ENCODE data around the gene TMEFF1. TPM values are rescaled to one million over a fixed set of nuclear protein-coding genes. Genes with fewer than 3 reads are reported as not detected.

Gene TMEFF1
- total RNA-seq, 2 experiments from 2014 or later, result 0.26 to 0.27 TPM

GRCh38 chr9:100586093-100586492 lies 113.1 kb downstream of the TMEFF1 start:
- H3K36me3 Mint-ChIP-seq (ENCODE audit: low read depth), result no peaks in the 10 kb centered on the region
- H3K27ac Mint-ChIP-seq, result no peak overlapping the region
- DNase-seq, result no peak
- H3K4me3 Mint-ChIP-seq, result no peak overlapping the region
- H3K4me1 Mint-ChIP-seq (ENCODE audit: low read depth), result no peaks in the 10 kb centered on the region
- CTCF ChIA-PET, result no interaction called here
- no peaks in the 10 kb centered on the region for H3K9me3 Mint-ChIP-seq
- intact Hi-C loops (cut with micrococcal nuclease), result no loop called here
- H3K27me3 Mint-ChIP-seq (ENCODE audit: low read depth), result no peaks in the 10 kb centered on the region

GRCh38 chr9:100587375-100587774 lies 114.4 kb downstream of the TMEFF1 start:
- Mint-ChIP-seq H3K27me3 (ENCODE audit: low read depth) (no peaks in the 10 kb centered on the region), H3K4me3 (no peak overlapping the region), H3K36me3 (ENCODE audit: low read depth) (no peaks in the 10 kb centered on the region), H3K4me1 (ENCODE audit: low read depth) (no peaks in the 10 kb centered on the region), H3K9me3 (no peaks in the 10 kb centered on the region), H3K27ac (no peak overlapping the region)
- CTCF ChIA-PET, result interaction anchor here (0.6 to 1.0 kb wide), 2 partner anchors 12 to 14 kb away, joined by 3 read pairs; no protein-coding TSS in a partner anchor
- no peak for DNase-seq
- intact Hi-C loops (cut with micrococcal nuclease), result no loop called here

GRCh38 chr9:100589582-100589981 lies 116.6 kb downstream of the TMEFF1 start:
- CTCF ChIA-PET, result interaction anchor here (1.0 to 1.4 kb wide), 2 partner anchors 12 to 87 kb away, joined by 3 to 5 read pairs; no protein-coding TSS in a partner anchor
- Mint-ChIP-seq H3K27me3 (ENCODE audit: low read depth) (no peaks in the 10 kb centered on the region), H3K36me3 (ENCODE audit: low read depth) (no peaks in the 10 kb centered on the region), H3K9me3 (no peaks in the 10 kb centered on the region), H3K4me1 (ENCODE audit: low read depth) (no peaks in the 10 kb centered on the region), H3K4me3 (no peak overlapping the region), H3K27ac (no peak overlapping the region)
- DNase-seq, result no peak
- intact Hi-C loops (cut with micrococcal nuclease), result no loop called here

- intact Hi-C loops (cut with micrococcal nuclease), result loop anchor here (10.0 kb wide), 1 partner anchor 116 kb away; the partner anchor contains the start of gene TMEFF1
- H3K27ac Mint-ChIP-seq, result no peak overlapping the region
- H3K27me3 Mint-ChIP-seq (ENCODE audit: low read depth), result no peaks in the 10 kb centered on the region
- H3K36me3 Mint-ChIP-seq (ENCODE audit: low read depth), result no peaks in the 10 kb centered on the region
- CTCF ChIA-PET, result interaction anchor here (1.4 kb wide), 2 partner anchors 11 kb away, joined by 4 to 5 read pairs; no protein-coding TSS in a partner anchor
- no peak for DNase-seq
- no peak overlapping the region for H3K4me3 Mint-ChIP-seq
- H3K4me1 Mint-ChIP-seq (ENCODE audit: low read depth), result no peaks in the 10 kb centered on the region
- H3K9me3 Mint-ChIP-seq, result no peaks in the 10 kb centered on the region
Measured at GRCh38 chr9:100590481-100590880, 117.5 kb downstream of the TMEFF1 start.

DNA sequence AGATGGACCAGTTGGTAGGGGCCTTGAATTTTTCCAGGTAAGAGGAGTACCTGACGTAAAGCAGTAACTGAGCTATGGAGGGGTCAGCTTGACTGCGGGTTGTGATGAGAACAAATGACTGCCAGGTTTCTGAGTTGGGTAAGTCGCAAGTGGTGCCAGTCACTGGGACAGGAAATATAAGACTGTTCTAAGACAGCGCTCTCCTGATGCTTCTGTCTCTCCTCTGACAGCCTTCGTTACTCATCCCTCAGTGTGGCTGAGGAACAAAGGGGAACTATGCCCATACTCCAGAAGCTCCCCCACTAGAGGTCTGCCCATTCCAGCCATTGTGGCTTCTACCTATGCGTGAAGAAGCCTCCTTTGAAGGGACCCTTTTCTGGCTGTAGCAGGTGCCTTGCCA lies 118.2 kb downstream of the TMEFF1 start:
- Mint-ChIP-seq H3K9me3 (no peaks in the 10 kb centered on the region), H3K27ac (no peak overlapping the region), H3K4me1 (ENCODE audit: low read depth) (no peaks in the 10 kb centered on the region), H3K4me3 (no peak overlapping the region), H3K36me3 (ENCODE audit: low read depth) (no peaks in the 10 kb centered on the region), H3K27me3 (ENCODE audit: low read depth) (no peaks in the 10 kb centered on the region)
- CTCF ChIA-PET, result interaction anchor here (1.4 kb wide), 1 partner anchor 10 kb away, joined by 4 read pairs; no protein-coding TSS in a partner anchor
- DNase-seq, result no peak
- intact Hi-C loops (cut with micrococcal nuclease), result loop anchor here (10.0 kb wide), 1 partner anchor 116 kb away; the partner anchor contains the start of gene TMEFF1

DNA sequence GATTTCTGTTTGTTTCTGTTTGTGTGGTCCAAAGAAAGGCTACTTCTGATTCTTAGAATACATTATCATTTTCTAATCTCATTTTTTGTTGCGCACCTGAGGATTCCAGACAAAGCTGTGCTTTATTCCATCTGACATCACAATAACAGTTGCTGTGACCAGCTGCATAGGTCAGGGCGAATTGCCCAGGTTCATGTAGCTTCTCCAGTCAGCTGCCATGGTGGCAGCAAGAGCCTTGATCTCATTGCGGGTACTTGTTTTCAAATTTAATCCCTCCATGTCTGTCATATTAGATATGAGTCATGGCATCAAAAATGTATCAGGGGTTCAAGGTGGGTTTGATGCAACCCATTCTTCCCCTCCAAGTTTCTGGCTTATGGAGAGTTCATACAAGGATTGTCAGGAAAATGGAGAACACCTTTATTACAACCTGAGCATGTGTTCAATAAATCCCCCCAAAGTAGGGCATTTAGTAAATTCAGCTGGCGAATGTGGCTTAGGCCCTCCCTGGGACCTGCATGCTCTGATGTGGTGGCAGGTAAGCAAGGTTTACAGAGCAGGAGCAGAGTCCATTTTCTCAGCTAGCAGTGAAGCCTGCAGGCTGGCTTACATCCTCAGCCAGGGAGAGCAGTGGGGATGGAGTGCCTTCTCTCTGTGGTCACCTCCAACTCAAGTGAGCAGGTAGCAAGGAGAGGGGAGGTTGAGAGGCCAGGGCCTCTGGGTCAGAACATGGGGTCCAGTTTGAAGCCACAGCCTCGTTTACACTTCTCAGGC lies 118.9 kb downstream of the TMEFF1 start:
- H3K27me3 Mint-ChIP-seq (ENCODE audit: low read depth), result no peaks in the 10 kb centered on the region
- no peak overlapping the region for H3K4me3 Mint-ChIP-seq
- no peaks in the 10 kb centered on the region for H3K4me1 Mint-ChIP-seq (ENCODE audit: low read depth)
- no peaks in the 10 kb centered on the region for H3K36me3 Mint-ChIP-seq (ENCODE audit: low read depth)
- H3K9me3 Mint-ChIP-seq, result no peaks in the 10 kb centered on the region
- CTCF ChIA-PET, result interaction anchor here (1.4 kb wide), 1 partner anchor 9 kb away, joined by 4 read pairs; no protein-coding TSS in a partner anchor
- DNase-seq, result no peak
- H3K27ac Mint-ChIP-seq, result no peak overlapping the region
- intact Hi-C loops (cut with micrococcal nuclease), result loop anchor here (10.0 kb wide), 1 partner anchor 117 kb away; the partner anchor contains the start of gene TMEFF1

- DNase-seq, result peak; percentile 38
Measured at GRCh38 chr9:100595391-100596199, 122.6 kb downstream of the TMEFF1 start.

DNA sequence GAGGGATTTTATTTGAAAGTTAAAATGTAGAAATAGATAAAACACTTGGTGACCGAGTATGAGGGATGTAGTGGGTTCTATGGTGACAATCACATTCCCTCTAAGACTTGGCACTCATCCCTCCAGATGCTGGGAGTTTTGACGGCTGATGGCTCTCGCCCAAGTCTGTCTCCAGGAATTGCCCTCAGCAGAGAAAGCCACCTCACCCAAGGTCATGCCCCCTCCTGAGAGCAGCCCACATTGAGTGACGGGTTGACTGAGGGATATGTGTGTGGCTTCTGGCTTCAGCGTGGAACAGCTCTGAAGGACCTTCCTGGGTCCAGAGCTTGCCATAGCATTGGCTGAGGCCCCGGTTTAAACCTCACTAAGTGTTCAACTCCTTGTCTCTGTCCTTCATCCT lies 124.3 kb downstream of the TMEFF1 start:
- intact Hi-C loops (cut with micrococcal nuclease), result loop anchor here (5.0 to 10.0 kb wide), 7 partner anchors 122 to 1375 kb away; partner anchors contain the start of genes ALG2, MRPL50, NR4A3 and SEC61B
- no peaks in the 10 kb centered on the region for H3K36me3 Mint-ChIP-seq (ENCODE audit: low read depth)
- H3K4me3 Mint-ChIP-seq, result no peak overlapping the region
- CTCF ChIA-PET, result interaction anchor here (0.7 to 1.4 kb wide), 2 partner anchors 11 to 224 kb away, joined by 3 read pairs; no protein-coding TSS in a partner anchor
- peaks cover 15% of the 10 kb centered on the region for H3K4me1 Mint-ChIP-seq (ENCODE audit: low read depth)
- H3K27me3 Mint-ChIP-seq (ENCODE audit: low read depth), result no peaks in the 10 kb centered on the region
- no peak for DNase-seq
- H3K27ac Mint-ChIP-seq, result no peak overlapping the region
- H3K9me3 Mint-ChIP-seq, result no peaks in the 10 kb centered on the region

More at GRCh38 chr9:100595391-100596199, 122.6 kb downstream of the TMEFF1 start:
- H3K27me3 Mint-ChIP-seq (ENCODE audit: low read depth), result no peaks in the 10 kb centered on the region
- H3K27ac Mint-ChIP-seq, result no peak overlapping the region
- CTCF ChIA-PET, result interaction anchor here (0.5 to 1.8 kb wide), 13 partner anchors 12 to 1330 kb away, joined by 3 to 7 read pairs (median 3); no protein-coding TSS in a partner anchor
- no peaks in the 10 kb centered on the region for H3K36me3 Mint-ChIP-seq (ENCODE audit: low read depth)
- peaks cover 15% of the 10 kb centered on the region for H3K4me1 Mint-ChIP-seq (ENCODE audit: low read depth)
- H3K9me3 Mint-ChIP-seq, result no peaks in the 10 kb centered on the region
- H3K4me3 Mint-ChIP-seq, result no peak overlapping the region
- intact Hi-C loops (cut with micrococcal nuclease), result loop anchor here (1.0 to 10.0 kb wide), 13 partner anchors 90 to 1411 kb away; partner anchors contain the start of genes ALG2, MRPL50, NR4A3 and SEC61B

- Mint-ChIP-seq H3K4me1 (ENCODE audit: low read depth) (peaks cover 15% of the 10 kb centered on the region), H3K36me3 (ENCODE audit: low read depth) (no peaks in the 10 kb centered on the region), H3K27me3 (ENCODE audit: low read depth) (no peaks in the 10 kb centered on the region), H3K9me3 (no peaks in the 10 kb centered on the region), H3K4me3 (peak overlapping the region; percentile 72), H3K27ac (peak overlapping the region; percentile 58)
- CTCF ChIA-PET, result interaction anchor here (0.6 to 4.1 kb wide), 3 partner anchors 11 to 714 kb away, joined by 3 to 42 read pairs (median 4); no protein-coding TSS in a partner anchor
- DNase-seq, result peak; percentile 83
- intact Hi-C loops (cut with micrococcal nuclease), result loop anchor here (1.0 to 10.0 kb wide), 11 partner anchors 124 to 1376 kb away; partner anchors contain the start of genes ALG2, INVS, MRPL50 and NR4A3
Measured at GRCh38 chr9:100598641-100599145, 125.7 kb downstream of the TMEFF1 start.

GRCh38 chr9:100600521-100601079 lies 127.7 kb downstream of the TMEFF1 start:
- intact Hi-C loops (cut with micrococcal nuclease), result loop anchor here (1.0 to 5.0 kb wide), 3 partner anchors 112 to 930 kb away; no protein-coding TSS in a partner anchor
- H3K27ac Mint-ChIP-seq, result no peak overlapping the region
- H3K4me3 Mint-ChIP-seq, result no peak overlapping the region
- H3K9me3 Mint-ChIP-seq, result no peaks in the 10 kb centered on the region
- H3K27me3 Mint-ChIP-seq (ENCODE audit: low read depth), result no peaks in the 10 kb centered on the region
- DNase-seq, result no peak
- CTCF ChIA-PET, result interaction anchor here (1.5 to 4.1 kb wide), 5 partner anchors 9 to 712 kb away, joined by 4 to 42 read pairs (median 5); no protein-coding TSS in a partner anchor
- no peaks in the 10 kb centered on the region for H3K36me3 Mint-ChIP-seq (ENCODE audit: low read depth)
- peaks cover 15% of the 10 kb centered on the region for H3K4me1 Mint-ChIP-seq (ENCODE audit: low read depth)

DNA sequence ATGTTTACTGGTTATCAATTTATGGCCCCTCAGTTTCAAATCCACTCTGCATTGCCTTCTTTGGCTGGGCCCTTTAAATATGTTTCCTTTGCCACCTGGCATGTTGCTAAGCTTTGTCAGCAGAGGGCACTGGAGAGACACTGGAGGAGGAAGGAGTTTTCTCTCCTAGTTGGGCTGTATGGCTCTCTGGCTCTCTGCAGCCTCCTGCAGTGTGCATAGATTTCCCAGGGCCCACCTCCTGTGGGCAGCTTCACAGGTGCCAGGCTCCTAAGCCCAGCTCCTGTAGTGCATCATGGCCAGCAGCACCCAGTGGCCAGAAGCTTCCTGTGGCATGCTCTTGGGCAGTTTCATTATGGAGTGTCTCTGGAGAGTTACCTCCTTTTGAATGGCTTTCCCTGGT lies 128.3 kb downstream of the TMEFF1 start:
- Mint-ChIP-seq H3K4me1 (ENCODE audit: low read depth) (peaks cover 15% of the 10 kb centered on the region), H3K27ac (no peak overlapping the region), H3K36me3 (ENCODE audit: low read depth) (no peaks in the 10 kb centered on the region), H3K9me3 (no peaks in the 10 kb centered on the region), H3K27me3 (ENCODE audit: low read depth) (no peaks in the 10 kb centered on the region), H3K4me3 (no peak overlapping the region)
- intact Hi-C loops (cut with micrococcal nuclease), result loop anchor here (1.0 to 5.0 kb wide), 3 partner anchors 111 to 929 kb away; no protein-coding TSS in a partner anchor
- DNase-seq, result peak; percentile 61
- CTCF ChIA-PET, result interaction anchor here (0.6 to 4.1 kb wide), 12 partner anchors 10 to 1006 kb away, joined by 3 to 42 read pairs (median 4); no protein-coding TSS in a partner anchor

Measured in activated naive CD4-positive, alpha-beta T cell treated with anti-CD3 and anti-CD28 coated beads for 36 hours (primary cell).